NOMO-1 treated with dmso at 0.1 percent for 144 hours (cell line): Measurements from ENCODE around the gene ROPN1L.
A peak's percentile ranks its signal among the peaks of the same experiment; 100 is the strongest.

ENCODE experiments used
- DNase-seq: peaks from one replicate; lab custom pipeline; 2025; ENCODE audit not compliant: unreplicated experiment; lab: John Stamatoyannopoulos, UW

ROPN1L gene

GRCh38 chr5:10456583-10457420, 15.1 kb downstream of the ROPN1L start:
- DNase-seq = peak; percentile 78

- DNase-seq = no peak
These were observed 16.2 kb downstream of the ROPN1L start for GRCh38 chr5:10457682-10458574.

GRCh38 chr5:10459080-10460055, 17.7 kb downstream of the ROPN1L start:
- no peak for DNase-seq

- DNase-seq = no peak
These were observed 18.7 kb downstream of the ROPN1L start for GRCh38 chr5:10460252-10460906.

- DNase-seq = no peak
These were observed 19.4 kb downstream of the ROPN1L start for GRCh38 chr5:10461041-10461440.

GRCh38 chr5:10461904-10462555, 20.4 kb downstream of the ROPN1L start:
- no peak for DNase-seq

- DNase-seq = no peak
These were observed 21.9 kb downstream of the ROPN1L start for GRCh38 chr5:10463566-10463965.

- DNase-seq = no peak
These were observed 22.5 kb downstream of the ROPN1L start for GRCh38 chr5:10464173-10464572.

GRCh38 chr5:10465726-10466125, 24.0 kb downstream of the ROPN1L start:
- no peak for DNase-seq

- DNase-seq = peak; percentile 11
These were observed 24.9 kb downstream of the ROPN1L start for GRCh38 chr5:10466446-10467073.

- no peak for DNase-seq
These were observed 25.9 kb downstream of the ROPN1L start for GRCh38 chr5:10467281-10468198.

- DNase-seq = no peak
These were observed 26.6 kb downstream of the ROPN1L start for GRCh38 chr5:10468256-10468655.

- no peak for DNase-seq
These were observed 27.8 kb downstream of the ROPN1L start for GRCh38 chr5:10469253-10470050.

- no peak for DNase-seq
These were observed 29.0 kb downstream of the ROPN1L start for GRCh38 chr5:10470669-10471068.

- no peak for DNase-seq
These were observed 30.0 kb downstream of the ROPN1L start for GRCh38 chr5:10471677-10472076.

- DNase-seq = no peak
These were observed 32.9 kb downstream of the ROPN1L start for GRCh38 chr5:10474521-10475075.
